Karpas-422 (cell line): Measurements from ENCODE around the gene AHCYL2. TPM values are rescaled to one million over a fixed set of nuclear protein-coding genes. Genes with fewer than 3 reads are reported as not detected.
"Not testable (repeated sequence)": the region's sequence is repeated elsewhere in the genome, so short reads cannot be mapped to it uniquely, and the experiment has no call there.

Experiments used
- DNase-seq: peaks from one replicate; pipeline ENCODE4 v3.0.0-alpha.2; 2015
- H2AFZ ChIP-seq: fragments of 200-600 bp; sonication (generic); 2 replicates; pipeline ENCODE4 v1.6.1; 2014; ENCODE audit warnings: antibody characterized with exemption, low read length, mixed read lengths
- H3K27ac ChIP-seq: fragments of 200-600 bp; sonication (generic); 2 replicates; pipeline ENCODE4 v1.5.1; 2014; ENCODE audit warnings: mild to moderate bottlenecking, low read length, moderate library complexity
- H3K27me3 ChIP-seq: fragments of 200-600 bp; sonication (generic); 2 replicates; pipeline ENCODE4 v1.6.1; 2014; ENCODE audit warnings: low read length, mixed read lengths
- H3K36me3 ChIP-seq: fragments of 200-600 bp; sonication (generic); 2 replicates; pipeline ENCODE4 v1.6.1; 2014; ENCODE audit warnings: low read length, mixed read lengths; ENCODE audit not compliant: insufficient read depth
- H3K4me1 ChIP-seq: fragments of 200-600 bp; sonication (generic); 2 replicates; pipeline ENCODE4 v1.6.1; 2014; ENCODE audit warnings: mild to moderate bottlenecking, low read length, mixed read lengths
- H3K4me2 ChIP-seq: fragments of 200-600 bp; sonication (generic); 2 replicates; pipeline ENCODE4 v1.6.1; 2014; ENCODE audit warnings: low read length, low read depth, mild to moderate bottlenecking; ENCODE audit not compliant: poor library complexity, severe bottlenecking
- H3K4me3 ChIP-seq: fragments of 200-600 bp; sonication (generic); 2 replicates; pipeline ENCODE4 v1.5.1; 2014; ENCODE audit warnings: mild to moderate bottlenecking, antibody characterized with exemption, low read length, mixed read lengths
- H3K79me2 ChIP-seq: fragments of 200-600 bp; sonication (generic); 2 replicates; pipeline ENCODE4 v1.6.1; 2014; ENCODE audit warnings: mild to moderate bottlenecking, low read length, mixed read lengths
- H3K9ac ChIP-seq: fragments of 200-600 bp; sonication (generic); 2 replicates; pipeline ENCODE4 v1.6.0; 2014; ENCODE audit warnings: low read length
- H3K9me2 ChIP-seq: fragments of 200-600 bp; sonication (generic), shearing (Covaris generic); replicated peaks from 2 replicates; pipeline ENCODE4 v1.6.0; 2014; ENCODE audit warnings: mild to moderate bottlenecking, low read length, moderate library complexity; ENCODE audit not compliant: insufficient read depth
- H3K9me3 ChIP-seq: fragments of 300-700, 200-600 bp; sonication (generic); 2 replicates; pipeline ENCODE4 v1.6.1; 2014; ENCODE audit warnings: low read length, mixed read lengths
- H4K20me1 ChIP-seq: fragments of 200-600 bp; sonication (generic); 2 replicates; pipeline ENCODE4 v1.6.1; 2014; ENCODE audit warnings: mild to moderate bottlenecking, antibody characterized with exemption, low read length, low read depth; ENCODE audit not compliant: insufficient read depth
- total RNA-seq: library from RNA; depleted of rRNA; stranded (reverse); fragments of >200 nt; shearing (Covaris generic); gene quantifications from 2 replicates; pipeline ENCODE4 v1.2.3, GENCODE V29; 2014; ENCODE audit warnings: low replicate concordance

Gene AHCYL2
- total RNA-seq, 1 experiment from 2014 or later, result 6.0 TPM

DNA sequence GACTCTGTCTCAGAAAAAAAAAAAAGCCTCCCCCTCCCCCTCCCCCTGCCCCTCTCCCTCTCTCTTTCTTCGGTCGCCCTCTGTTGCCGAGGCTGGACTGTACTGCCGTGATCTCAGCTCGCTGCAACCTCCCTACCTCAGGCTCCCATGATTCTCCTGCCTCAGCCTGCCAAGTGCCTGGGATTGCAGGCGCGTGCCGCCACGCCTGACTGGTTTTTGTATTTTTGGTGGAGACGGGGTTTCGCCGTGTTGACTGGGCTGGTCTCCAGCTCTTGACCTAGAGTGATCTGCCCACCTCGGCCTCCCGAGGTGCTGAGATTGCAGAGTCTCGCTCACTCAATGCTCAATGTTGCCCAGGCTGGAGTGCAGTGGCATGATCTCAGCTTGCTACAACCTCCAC is 9.1 kb upstream of the AHCYL2 start:
- not testable (repeated sequence) for H3K36me3 ChIP-seq, H3K79me2 ChIP-seq, H3K4me1 ChIP-seq, H4K20me1 ChIP-seq, H3K9me3 ChIP-seq, H3K4me2 ChIP-seq, H3K27ac ChIP-seq, H3K9ac ChIP-seq, H3K4me3 ChIP-seq, H3K27me3 ChIP-seq, H2AFZ ChIP-seq, DNase-seq, H3K9me2 ChIP-seq

DNA sequence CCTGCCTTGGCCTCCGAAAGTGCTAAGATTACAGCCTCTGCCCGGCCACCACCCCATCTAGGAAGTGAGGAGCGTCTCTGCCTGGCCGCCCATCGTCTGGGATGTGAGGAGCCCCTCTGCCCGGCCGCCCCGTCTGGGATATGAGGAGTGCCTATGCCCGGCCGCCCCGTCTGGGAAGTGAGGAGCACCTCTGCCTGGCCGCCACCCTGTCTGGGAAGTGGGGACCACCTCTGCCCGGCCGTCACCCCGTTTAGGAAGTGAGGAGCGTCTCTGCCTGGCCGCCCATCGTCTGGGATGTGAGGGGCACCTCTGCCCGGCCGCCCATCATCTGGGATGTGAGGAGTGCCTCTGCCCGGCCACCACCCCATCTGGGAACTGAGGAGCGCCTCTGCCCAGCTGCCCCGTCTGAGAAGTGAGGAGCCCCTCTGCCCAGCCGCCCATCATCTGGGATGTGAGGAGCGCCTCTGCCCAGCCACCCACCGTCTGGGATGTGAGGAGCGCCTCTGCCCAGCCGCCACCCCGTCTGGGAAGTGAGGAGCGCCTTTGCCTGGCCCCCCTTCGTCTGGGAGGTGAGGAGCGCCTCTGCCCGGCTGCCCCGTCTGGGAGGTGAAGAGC is 8.6 kb upstream of the AHCYL2 start:
- not testable (repeated sequence) for H2AFZ ChIP-seq, H3K9me2 ChIP-seq, H3K27ac ChIP-seq, H3K36me3 ChIP-seq, H3K27me3 ChIP-seq, H3K9ac ChIP-seq, H3K79me2 ChIP-seq, H4K20me1 ChIP-seq, DNase-seq, H3K9me3 ChIP-seq, H3K4me1 ChIP-seq, H3K4me3 ChIP-seq, H3K4me2 ChIP-seq

DNA sequence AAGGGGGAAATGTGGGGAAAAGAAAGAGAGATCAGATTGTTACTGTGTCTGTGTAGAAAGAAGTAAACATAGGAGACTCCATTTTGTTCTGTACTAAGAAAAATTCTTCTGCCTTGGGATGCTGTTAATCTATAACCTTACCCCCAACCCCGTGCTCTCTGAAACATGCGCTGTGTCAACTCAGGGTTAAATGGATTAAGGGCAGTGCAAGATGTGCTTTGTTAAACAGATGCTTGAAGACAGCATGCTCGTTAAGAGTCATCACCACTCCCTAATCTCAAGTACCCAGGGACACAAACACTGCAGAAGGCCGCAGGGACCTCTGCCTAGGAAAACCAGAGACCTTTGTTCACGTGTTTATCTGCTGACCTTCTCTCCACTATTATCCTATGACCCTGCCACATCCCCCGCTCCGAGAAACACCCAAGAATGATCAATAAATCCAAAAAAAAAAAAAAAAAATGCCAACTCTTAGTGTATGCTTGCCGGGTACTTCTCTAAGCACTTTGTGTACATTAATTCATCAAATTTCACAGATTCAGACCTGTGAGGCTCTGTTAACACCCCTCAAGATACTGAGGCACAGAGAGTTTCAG is 7.9 kb upstream of the AHCYL2 start:
- not testable (repeated sequence) for H3K27ac ChIP-seq, H3K36me3 ChIP-seq, H3K4me3 ChIP-seq, H3K4me1 ChIP-seq, H4K20me1 ChIP-seq, H3K9me3 ChIP-seq, H3K79me2 ChIP-seq, H3K27me3 ChIP-seq, H3K9ac ChIP-seq, H3K9me2 ChIP-seq, H2AFZ ChIP-seq, DNase-seq, H3K4me2 ChIP-seq

DNA sequence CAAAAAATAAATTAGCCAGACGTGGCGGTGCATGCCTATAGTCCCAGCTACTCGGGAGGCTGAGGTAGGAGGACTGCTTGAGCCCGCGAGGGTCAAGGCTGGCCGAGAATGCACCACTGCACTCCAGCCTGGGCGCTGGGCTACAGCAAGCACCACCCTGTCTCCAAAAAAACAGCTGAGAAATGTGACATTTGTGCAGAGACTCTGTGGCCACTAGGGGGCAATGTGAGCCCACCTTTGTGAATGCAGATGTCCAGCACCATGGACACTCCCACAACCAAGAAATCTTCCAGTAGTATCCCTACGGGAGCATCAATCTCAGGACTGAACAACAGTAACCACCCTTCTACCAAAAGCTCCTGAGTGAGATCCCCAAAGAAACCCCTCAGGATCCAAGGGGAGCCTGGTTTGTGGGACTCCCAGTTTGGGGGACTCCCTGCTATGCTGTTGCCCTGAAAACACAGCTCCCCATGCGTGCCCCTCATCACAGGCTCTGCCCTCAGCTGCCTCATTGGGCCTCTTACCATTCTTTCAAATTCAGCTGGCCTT is 6.2 kb upstream of the AHCYL2 start:
- DNase-seq, result peak; percentile 89
- no peak overlapping the region for H3K9ac ChIP-seq
- H3K4me2 ChIP-seq, result no peak overlapping the region
- no peak overlapping the region for H3K4me3 ChIP-seq
- H4K20me1 ChIP-seq, result no peaks in the 10 kb centered on the region
- no peaks in the 10 kb centered on the region for H3K27me3 ChIP-seq
- H2AFZ ChIP-seq, result no peak overlapping the region
- H3K4me1 ChIP-seq, result peaks cover 14% of the 10 kb centered on the region
- H3K9me3 ChIP-seq, result no peaks in the 10 kb centered on the region
- H3K9me2 ChIP-seq, result no peaks in the 10 kb centered on the region
- no peaks in the 10 kb centered on the region for H3K36me3 ChIP-seq
- H3K79me2 ChIP-seq, result no peaks in the 10 kb centered on the region
- no peak overlapping the region for H3K27ac ChIP-seq

DNA sequence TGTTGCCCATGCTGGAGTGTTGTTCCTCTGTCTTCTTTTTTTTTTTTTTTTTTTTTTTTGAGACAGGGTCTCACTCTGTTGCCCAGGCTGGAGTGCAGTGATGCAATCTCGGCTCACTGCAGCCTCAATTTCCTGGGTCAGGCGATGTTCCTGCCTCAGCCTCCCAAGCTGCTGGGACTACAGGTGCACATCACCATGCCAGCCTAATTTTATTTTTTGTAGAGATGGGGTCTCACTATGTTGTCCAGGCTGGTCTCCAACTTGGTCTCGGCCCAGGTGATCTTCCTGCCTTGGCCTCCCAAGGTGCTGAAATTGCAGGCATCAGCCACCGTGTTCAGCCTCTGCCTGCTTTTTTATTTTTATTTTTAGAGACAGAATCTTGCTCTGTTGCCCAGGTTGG is 5.7 kb upstream of the AHCYL2 start:
- H4K20me1 ChIP-seq, result not testable (repeated sequence)

DNA sequence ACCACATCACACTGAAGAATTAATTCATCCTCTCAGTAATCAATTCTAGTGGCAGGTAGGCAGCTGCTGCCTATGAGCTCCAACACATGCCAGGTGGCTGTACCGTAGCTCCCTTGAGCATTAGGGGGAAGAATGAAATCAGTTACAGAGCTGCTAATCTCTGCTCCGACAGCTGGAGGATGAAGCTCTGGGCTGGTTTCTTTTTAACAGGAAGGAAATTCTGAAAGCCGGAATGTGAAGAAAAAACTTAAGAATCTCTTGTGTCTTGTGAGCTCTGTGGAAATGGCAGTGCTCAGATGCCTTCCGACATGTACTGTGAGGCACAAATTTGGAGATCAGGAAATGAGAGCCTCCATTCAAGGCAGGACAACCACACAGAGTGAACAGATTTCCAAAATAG is 2.8 kb upstream of the AHCYL2 start:
- 0 out of 2 replicates have a peak overlapping the region, but pooled peaks have one; percentile 71 for H2AFZ ChIP-seq
- H3K27ac ChIP-seq, result no peak overlapping the region
- H3K4me2 ChIP-seq, result peak overlapping the region; percentile 60
- H3K27me3 ChIP-seq, result no peaks in the 10 kb centered on the region
- H3K9me3 ChIP-seq, result no peaks in the 10 kb centered on the region
- H3K9ac ChIP-seq, result peak overlapping the region; percentile 44
- peak overlapping the region; percentile 22; the same call in 1 of the 2 replicates for H3K4me3 ChIP-seq
- DNase-seq, result peak; percentile 61
- 0 out of 2 replicates have a peak, but pooled peaks cover 7% of the 10 kb centered on the region for H3K79me2 ChIP-seq
- H3K36me3 ChIP-seq, result no peaks in the 10 kb centered on the region
- no peaks in the 10 kb centered on the region for H3K9me2 ChIP-seq
- H3K4me1 ChIP-seq, result peaks cover 39% of the 10 kb centered on the region
- H4K20me1 ChIP-seq, result peaks cover 7% of the 10 kb centered on the region; the same call in 1 of the 2 replicates

More for the DNA sequence above, 5.7 kb upstream of the AHCYL2 start:
- H3K27me3 ChIP-seq, H3K27ac ChIP-seq, H3K4me3 ChIP-seq, H3K9me3 ChIP-seq, H3K79me2 ChIP-seq, H2AFZ ChIP-seq, H3K4me2 ChIP-seq, DNase-seq, H3K9me2 ChIP-seq, H3K36me3 ChIP-seq, H3K9ac ChIP-seq: not testable (repeated sequence)
- H3K4me1 ChIP-seq, result peaks cover 18% of the 10 kb centered on the region

DNA sequence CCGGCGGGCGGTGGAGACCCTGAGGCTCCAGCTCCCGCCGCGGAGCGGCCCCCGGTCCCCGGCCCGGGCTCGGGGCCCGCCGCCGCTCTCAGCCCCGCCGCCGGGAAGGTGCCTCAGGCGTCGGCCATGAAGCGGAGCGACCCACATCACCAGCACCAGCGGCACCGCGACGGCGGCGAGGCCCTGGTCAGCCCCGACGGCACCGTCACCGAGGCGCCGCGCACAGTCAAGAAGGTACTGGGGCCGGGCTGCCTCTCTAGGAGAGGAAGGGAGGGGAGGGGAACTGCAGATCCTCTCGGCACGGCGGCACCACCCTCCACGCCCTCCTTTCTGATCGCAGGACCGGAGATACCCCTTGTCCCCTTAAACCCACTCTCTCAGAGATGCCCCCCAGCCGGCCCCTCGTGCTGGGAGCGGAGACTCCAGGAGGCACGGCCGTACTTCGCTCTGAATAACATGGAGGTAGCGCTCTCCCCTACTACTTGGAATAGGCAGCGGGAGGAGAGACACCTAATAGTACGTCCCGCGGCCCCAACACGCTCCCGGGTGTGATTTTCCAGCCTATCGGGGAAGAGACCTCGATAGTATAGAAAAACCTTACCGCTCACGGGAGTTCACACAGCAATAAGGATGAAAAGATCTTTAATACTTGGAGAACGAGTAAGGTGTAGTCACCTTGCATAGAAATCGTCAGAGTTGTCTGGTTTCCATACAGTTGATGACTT is 538 bp downstream of the AHCYL2 start:
- no peaks in the 10 kb centered on the region for H3K36me3 ChIP-seq
- H4K20me1 ChIP-seq, result peaks cover 7% of the 10 kb centered on the region; the same call in 1 of the 2 replicates

DNA sequence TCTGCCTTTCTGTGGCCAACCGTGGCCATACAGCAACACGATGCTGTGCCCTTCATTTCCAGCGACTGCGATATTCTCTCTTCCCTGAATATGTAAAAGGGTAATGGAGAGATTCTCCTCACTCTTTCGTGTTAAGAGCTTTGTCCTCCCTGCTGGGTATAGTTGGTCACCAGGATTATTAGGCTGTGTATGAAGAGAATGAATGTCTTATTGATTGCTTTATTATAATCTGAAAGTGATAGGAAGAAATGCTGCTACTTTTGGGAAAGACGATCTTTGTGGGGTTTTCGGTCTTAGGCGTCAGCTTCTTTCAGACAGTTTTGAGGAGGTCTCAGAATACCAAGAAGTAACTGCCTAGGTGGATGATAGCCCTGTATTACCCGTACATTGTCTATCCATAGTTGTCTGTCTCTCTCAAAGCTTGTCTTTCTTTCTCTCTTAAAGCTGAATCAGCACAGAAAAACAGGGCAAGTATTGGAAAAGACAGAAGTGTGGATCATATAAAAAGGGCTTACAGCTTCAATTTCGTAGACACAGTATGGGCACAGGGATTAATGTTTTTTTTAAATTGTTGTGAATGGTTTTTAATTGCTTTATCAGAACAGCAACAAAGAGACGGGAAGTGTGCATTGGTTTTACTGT is 1.2 kb downstream of the AHCYL2 start:
- Histone ChIP-seq H3K36me3 (no peaks in the 10 kb centered on the region), H3K4me3 (peak overlapping the region; percentile 95), H3K27ac (no peak overlapping the region), H3K4me2 (peak overlapping the region; percentile 99), H4K20me1 (peaks cover 7% of the 10 kb centered on the region; the same call in 1 of the 2 replicates), H3K9me2 (no peaks in the 10 kb centered on the region), H3K27me3 (no peaks in the 10 kb centered on the region), H2AFZ (peak overlapping the region; percentile 86; the same call in 1 of the 2 replicates), H3K4me1 (peaks cover 36% of the 10 kb centered on the region), H3K9ac (peak overlapping the region; percentile 74), H3K9me3 (no peaks in the 10 kb centered on the region), H3K79me2 (0 out of 2 replicates have a peak, but pooled peaks cover 7% of the 10 kb centered on the region)
- no peak for DNase-seq

More for the DNA sequence above, 538 bp downstream of the AHCYL2 start:
- Histone ChIP-seq H3K4me3 (peak overlapping the region; percentile 95), H3K27me3 (no peaks in the 10 kb centered on the region), H3K4me2 (peak overlapping the region; percentile 99), H3K9me3 (no peaks in the 10 kb centered on the region), H2AFZ (peak overlapping the region; percentile 86), H3K4me1 (peaks cover 36% of the 10 kb centered on the region), H3K9ac (peak overlapping the region; percentile 74), H3K79me2 (0 out of 2 replicates have a peak, but pooled peaks cover 7% of the 10 kb centered on the region), H3K9me2 (no peaks in the 10 kb centered on the region), H3K27ac (no peak overlapping the region)
- peak; percentile 76 for DNase-seq
